H1 (cell line): Measurements from ENCODE around the gene SUPT4H1. TPM values are rescaled to one million over a fixed set of nuclear protein-coding genes. Genes with fewer than 3 reads are reported as not detected.

ENCODE experiments used
- CTCF ChIA-PET: fragments of 300-600 bp; sonication (Branson Sonifier 250); formaldehyde crosslinking; loops from one replicate; lab custom pipeline; 2021; ENCODE audit not compliant: partially characterized antibody; lab: Charles Lee
- POLR2A ChIA-PET: fragments of 300-600 bp; sonication (Branson Sonifier 250); formaldehyde crosslinking; loops from one replicate; lab custom pipeline; 2021; ENCODE audit warnings: inconsistent platforms; ENCODE audit not compliant: partially characterized antibody; lab: Charles Lee
- DNase-seq, 2 experiments: peaks; one replicate each; pipeline versions ENCODE4 v3.0.0 to v3.0.0-alpha.2; 2010 to 2022; ENCODE audit warnings: low spot score in 2 of 2, low read depth in 1 of 2, mixed read lengths in 1 of 2
- FAIRE-seq: peaks from 2 replicates; lab custom pipeline; 2011; peaks lifted over from hg19 to GRCh38; lab: Jason Lieb, UNC
- H2AFZ ChIP-seq: 2 replicates; pipeline ENCODE4 v1.8.1; 2012; ENCODE audit warnings: low read length, inconsistent platforms
- H2AK5ac ChIP-seq: 2 replicates; pipeline ENCODE4 v1.6.1; 2013; ENCODE audit warnings: low read depth, low read length
- H2BK120ac ChIP-seq: replicated peaks from 2 replicates; pipeline ENCODE3; 2013; ENCODE audit warnings: low read depth, low read length, inconsistent platforms
- H2BK12ac ChIP-seq: 2 replicates; pipeline ENCODE4 v1.6.1; 2013; ENCODE audit warnings: low read depth, low read length
- H2BK15ac ChIP-seq: 2 replicates; pipeline ENCODE4 v1.6.1; 2013; ENCODE audit warnings: low read length
- H2BK20ac ChIP-seq: 2 replicates; pipeline ENCODE4 v1.6.1; 2013; ENCODE audit warnings: low read length
- H2BK5ac ChIP-seq: 2 replicates; pipeline ENCODE4 v1.6.1; 2013; ENCODE audit warnings: low read depth, low read length
- H3K14ac ChIP-seq: 2 replicates; pipeline ENCODE4 v1.6.1; 2013; ENCODE audit warnings: inconsistent platforms; ENCODE audit not compliant: insufficient read length
- H3K18ac ChIP-seq: 2 replicates; pipeline ENCODE4 v1.6.1; 2013; ENCODE audit warnings: low read length; ENCODE audit errors: extremely low read depth
- H3K23ac ChIP-seq: 2 replicates; pipeline ENCODE4 v1.6.1; 2013; ENCODE audit warnings: inconsistent platforms; ENCODE audit not compliant: insufficient read length
- H3K23me2 ChIP-seq: 2 replicates; pipeline ENCODE4 v1.6.1; 2013; ENCODE audit warnings: low read depth, low read length
- H3K27ac ChIP-seq: 2 replicates; pipeline ENCODE4 v1.6.1; 2011; ENCODE audit warnings: low read depth, low read length, inconsistent platforms
- H3K27me3 ChIP-seq, 4 experiments: replicated peaks in 1 of 4; 1 replicate in 1 of 4; 2 replicates in 3 of 4; pipeline versions ENCODE4 v1.6.1 to v1.8.1; 2011 to 2013; ENCODE audit warnings: low read length in 3 of 4, mild to moderate bottlenecking in 3 of 4, inconsistent platforms in 2 of 4, mixed read lengths in 2 of 4, moderate library complexity in 1 of 4; ENCODE audit not compliant: control insufficient read depth in 3 of 4, insufficient read depth in 3 of 4; ENCODE audit errors: extremely low read depth in 1 of 4
- H3K36me3 ChIP-seq, 4 experiments: 2 replicates each; pipeline versions ENCODE4 v1.6.1 to v1.8.1; 2011 to 2013; ENCODE audit warnings: mild to moderate bottlenecking in 4 of 4, low read length in 3 of 4, moderate library complexity in 2 of 4, control low read depth in 1 of 4, inconsistent platforms in 1 of 4; ENCODE audit not compliant: insufficient read depth in 4 of 4, control insufficient read depth in 2 of 4
- H3K4ac ChIP-seq: replicated peaks from 2 replicates; pipeline ENCODE3; 2013; ENCODE audit warnings: low read length, low read depth, mixed read lengths, inconsistent platforms; ENCODE audit not compliant: insufficient read length
- H3K4me1 ChIP-seq, 4 experiments: replicated peaks in 1 of 4; 1 replicate in 1 of 4; 2 replicates in 3 of 4; pipeline versions ENCODE4 v1.6.1 to v1.8.1; 2011 to 2013; ENCODE audit warnings: low read length in 3 of 4, inconsistent platforms in 2 of 4, mixed read lengths in 1 of 4; ENCODE audit not compliant: insufficient read depth in 4 of 4, control insufficient read depth in 3 of 4
- H3K4me2 ChIP-seq, 2 experiments: 2 replicates each; pipeline versions ENCODE4 v1.6.1 to v1.8.1; 2011 to 2013; ENCODE audit warnings: low read depth in 2 of 2, low read length in 2 of 2, control low read depth in 1 of 2, inconsistent platforms in 1 of 2, mild to moderate bottlenecking in 1 of 2; ENCODE audit not compliant: insufficient read depth in 1 of 2
- H3K4me3 ChIP-seq, 4 experiments: fragments of 200-600, 300-600 bp in 1 of 4; sonication (generic), shearing (Covaris generic), sonication (Bioruptor Twin) in 1 of 4; 2 replicates each; pipeline versions ENCODE4 v1.5.1 to v1.8.1; 2011 to 2016; ENCODE audit warnings: low read length in 4 of 4, low read depth in 3 of 4, control low read depth in 2 of 4, inconsistent platforms in 2 of 4, mild to moderate bottlenecking in 2 of 4, mixed read lengths in 1 of 4, moderate library complexity in 1 of 4; ENCODE audit not compliant: insufficient read depth in 2 of 4; ENCODE audit errors: extremely low read depth in 1 of 4
- H3K56ac ChIP-seq: replicated peaks from 2 replicates; pipeline ENCODE3; 2013; ENCODE audit warnings: low read depth, mild to moderate bottlenecking, mixed read lengths, low read length, inconsistent platforms; ENCODE audit not compliant: insufficient read length
- H3K79me1 ChIP-seq: 2 replicates; pipeline ENCODE4 v1.6.1; 2013; ENCODE audit warnings: low read depth, low read length, control low read depth
- H3K79me2 ChIP-seq, 2 experiments: 2 replicates each; pipeline versions ENCODE4 v1.6.1 to v1.8.1; 2012 to 2013; ENCODE audit warnings: low read length in 2 of 2, mild to moderate bottlenecking in 2 of 2, inconsistent platforms in 1 of 2; ENCODE audit not compliant: insufficient read depth in 2 of 2, control insufficient read depth in 1 of 2
- H3K9ac ChIP-seq, 4 experiments: replicated peaks in 1 of 4; 1 replicate in 1 of 4; 2 replicates in 3 of 4; pipeline versions ENCODE4 v1.6.1 to v1.8.1; 2011 to 2013; ENCODE audit warnings: low read depth in 3 of 4, low read length in 3 of 4, control low read depth in 2 of 4, mild to moderate bottlenecking in 2 of 4, moderate library complexity in 2 of 4, inconsistent platforms in 1 of 4; ENCODE audit errors: extremely low read depth in 1 of 4
- H3K9me3 ChIP-seq, 2 experiments: 2 replicates each; pipeline versions ENCODE4 v1.6.1 to v1.8.1; 2012 to 2013; ENCODE audit warnings: mild to moderate bottlenecking in 2 of 2, moderate library complexity in 2 of 2, control low read depth in 1 of 2, inconsistent platforms in 1 of 2, low read depth in 1 of 2, low read length in 1 of 2, mixed read lengths in 1 of 2; ENCODE audit not compliant: insufficient read depth in 2 of 2
- H4K20me1 ChIP-seq, 2 experiments: replicated peaks in 1 of 2; 2 replicates each; pipeline versions ENCODE3 to v1.8.1; 2011 to 2013; ENCODE audit warnings: inconsistent platforms in 2 of 2, low read length in 2 of 2, mild to moderate bottlenecking in 1 of 2; ENCODE audit not compliant: insufficient read depth in 2 of 2, control insufficient read depth in 1 of 2
- H4K5ac ChIP-seq: 2 replicates; pipeline ENCODE4 v1.6.1; 2013; ENCODE audit warnings: low read length, low read depth, mixed read lengths, inconsistent platforms; ENCODE audit not compliant: insufficient read length
- H4K8ac ChIP-seq: 2 replicates; pipeline ENCODE4 v1.8.0; 2013; ENCODE audit warnings: mild to moderate bottlenecking, moderate library complexity, low read length, inconsistent platforms; ENCODE audit not compliant: insufficient read depth; ENCODE audit errors: extremely low read depth
- H4K91ac ChIP-seq: replicated peaks from 2 replicates; pipeline ENCODE3; 2013; ENCODE audit warnings: low read length, mixed read lengths, inconsistent platforms; ENCODE audit not compliant: insufficient read length
- BACH1 ChIP-seq: IDR thresholded peaks from 2 replicates; pipeline ENCODE4 v1.6.1; 2012; ENCODE audit warnings: low read length, improper control_type of control experiment
- POLR2A ChIP-seq, 2 experiments: IDR thresholded peaks; 1 replicate in 1 of 2; 2 replicates in 1 of 2; pipeline ENCODE4 v1.6.1; 2011; ENCODE audit warnings: low read depth in 2 of 2, low read length in 2 of 2, mild to moderate bottlenecking in 2 of 2; ENCODE audit errors: control extremely low read depth in 1 of 2
- POLR2AphosphoS5 ChIP-seq: IDR thresholded peaks from 2 replicates; pipeline ENCODE4 v1.6.1; 2011; ENCODE audit warnings: low read depth, low read length
- WGBS, 2 experiments: shearing (Covaris generic) in 1 of 2; methylation state at CpG; one replicate each; pipeline versions ENCODE4 v1.1.6 to v1.1.7; 2013 to 2015; ENCODE audit warnings: low lambda C conversion rate in 2 of 2, mixed read lengths in 2 of 2, inconsistent platforms in 1 of 2, low coverage in 1 of 2, missing lambda C conversion rate in 1 of 2; ENCODE audit not compliant: insufficient replicate concordance in 2 of 2, insufficient coverage in 1 of 2, insufficient read length in 1 of 2; ENCODE audit errors: extremely low coverage in 1 of 2, missing lambda C conversion rate in 1 of 2; 5-methylcytosine and 5-hydroxymethylcytosine counted together
- polyA plus RNA-seq, 7 experiments: library from polyadenylated mRNA; depleted of rRNA in 3 of 7; stranded (reverse) in 5 of 7; unstranded in 2 of 7; fragments of >200 nt in 5 of 7; fragments of 200-250 nt in 2 of 7; gene quantifications; 1 replicate in 5 of 7; 2 replicates in 1 of 7; 4 replicates in 1 of 7; pipeline versions ENCODE4 v1.2.1 to v1.2.3, GENCODE V29; 2011 to 2013; ENCODE audit warnings: missing spikeins in 2 of 7, mixed read lengths in 2 of 7
- total RNA-seq: library from RNA; stranded (reverse); fragmentation: NEBNext Ultra II Directional; extraction: Animal tissue kit (Norgen Biotek cat#: 25700); gene quantifications from 2 replicates; pipeline ENCODE4 v1.2.1, GENCODE V29; 2021

The SUPT4H1 gene
- total and polyA plus RNA-seq, 2 of the 8 experiments (the other 6 are each of a cell fraction or from before 2014, with no cell fraction given): 112 to 143 TPM

DNA sequence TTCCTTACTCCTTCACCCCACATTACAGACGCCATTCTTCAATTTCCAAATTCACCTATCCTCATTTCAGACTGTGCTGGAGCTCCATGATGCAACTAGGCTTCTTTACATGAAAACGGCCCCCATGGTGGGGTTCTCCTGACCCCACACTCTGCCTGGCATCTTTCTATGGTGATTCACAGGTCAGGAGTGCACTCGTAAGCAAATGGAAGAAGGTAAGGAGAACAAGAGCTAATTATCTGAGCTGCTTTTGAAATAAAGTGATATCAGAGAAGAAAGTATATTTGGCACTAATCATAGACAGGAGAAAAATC lies 27.5 kb upstream of the SUPT4H1 start:
- H3K56ac ChIP-seq: no peak overlapping the region
- POLR2A ChIA-PET: interaction anchor here (1.6 to 2.4 kb wide), 2 partner anchors 9 to 27 kb away, joined by 3 to 9 read pairs; partner anchors contain the start of gene SUPT4H1

More for the DNA sequence above, 27.5 kb upstream of the SUPT4H1 start:
- Histone ChIP-seq H3K36me3 (no peaks in the 10 kb centered on the region), H3K23me2 (no peaks in the 10 kb centered on the region), H3K4me2 (no peak overlapping the region), H2BK12ac (no peak overlapping the region), H3K27ac (no peak overlapping the region), H3K4me1 (peaks cover 6 to 15% (median 10%) of the 10 kb centered on the region in 4 experiments; a peak in 5 of 7 replicates), H3K79me2 (no peaks in the 10 kb centered on the region), H3K9me3 (no peaks in the 10 kb centered on the region), H2BK15ac (no peak overlapping the region), H3K79me1 (no peaks in the 10 kb centered on the region), H2AFZ (no peak overlapping the region), H3K27me3 (no peaks in the 10 kb centered on the region), H3K14ac (no peak overlapping the region), H2BK5ac (no peak overlapping the region), H2AK5ac (no peak overlapping the region), H3K23ac (no peak overlapping the region), H3K4ac (no peak overlapping the region), H3K9ac (no peak overlapping the region), H3K4me3 (no peak overlapping the region), H3K18ac (no peak overlapping the region), H4K20me1 (no peaks in the 10 kb centered on the region), H4K91ac (no peak overlapping the region), H2BK120ac (no peak overlapping the region), H2BK20ac (no peak overlapping the region), H4K8ac (no peak overlapping the region), H4K5ac (no peak overlapping the region)
- CTCF ChIA-PET: interaction anchor here (0.9 to 3.1 kb wide), 7 partner anchors 10 to 54 kb away, joined by 3 to 14 read pairs (median 4); partner anchors contain the start of gene RNF43
- no peak for TF ChIP-seq POLR2A (IDR thresholded peaks at IDR 0.05; ENCODE audit: control extremely low read depth in 1 of 2, low read depth in 2 of 2, low read length in 2 of 2)
- no peak for TF ChIP-seq BACH1
- no peak for TF ChIP-seq POLR2AphosphoS5
- FAIRE-seq (no peak), DNase-seq (no peak)
- 84% methylated on average over 3 of the region's 3 CpGs; no CpG with 5 or more reads in 1 of the 2 experiments for WGBS, 2 experiments
